A549 treated with AZD2906 at 1 μM for 4 hours (cell line): ENCODE measurements around the gene RAD51AP1. TPM values are rescaled to one million over a fixed set of nuclear protein-coding genes. Genes with fewer than 3 reads are reported as not detected.

ENCODE experiments used
- total RNA-seq: library from RNA; stranded (reverse); fragments of 200-300 nt; extraction: Qiagen RNA extraction; gene quantifications from 5 replicates; pipeline ENCODE4 v1.2.3, GENCODE V29; 2022

RAD51AP1 gene, protein sequence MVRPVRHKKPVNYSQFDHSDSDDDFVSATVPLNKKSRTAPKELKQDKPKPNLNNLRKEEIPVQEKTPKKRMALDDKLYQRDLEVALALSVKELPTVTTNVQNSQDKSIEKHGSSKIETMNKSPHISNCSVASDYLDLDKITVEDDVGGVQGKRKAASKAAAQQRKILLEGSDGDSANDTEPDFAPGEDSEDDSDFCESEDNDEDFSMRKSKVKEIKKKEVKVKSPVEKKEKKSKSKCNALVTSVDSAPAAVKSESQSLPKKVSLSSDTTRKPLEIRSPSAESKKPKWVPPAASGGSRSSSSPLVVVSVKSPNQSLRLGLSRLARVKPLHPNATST
- 14.5 to 28.5 TPM (median 16.8 TPM) in 5 replicates for total RNA-seq

DNA sequence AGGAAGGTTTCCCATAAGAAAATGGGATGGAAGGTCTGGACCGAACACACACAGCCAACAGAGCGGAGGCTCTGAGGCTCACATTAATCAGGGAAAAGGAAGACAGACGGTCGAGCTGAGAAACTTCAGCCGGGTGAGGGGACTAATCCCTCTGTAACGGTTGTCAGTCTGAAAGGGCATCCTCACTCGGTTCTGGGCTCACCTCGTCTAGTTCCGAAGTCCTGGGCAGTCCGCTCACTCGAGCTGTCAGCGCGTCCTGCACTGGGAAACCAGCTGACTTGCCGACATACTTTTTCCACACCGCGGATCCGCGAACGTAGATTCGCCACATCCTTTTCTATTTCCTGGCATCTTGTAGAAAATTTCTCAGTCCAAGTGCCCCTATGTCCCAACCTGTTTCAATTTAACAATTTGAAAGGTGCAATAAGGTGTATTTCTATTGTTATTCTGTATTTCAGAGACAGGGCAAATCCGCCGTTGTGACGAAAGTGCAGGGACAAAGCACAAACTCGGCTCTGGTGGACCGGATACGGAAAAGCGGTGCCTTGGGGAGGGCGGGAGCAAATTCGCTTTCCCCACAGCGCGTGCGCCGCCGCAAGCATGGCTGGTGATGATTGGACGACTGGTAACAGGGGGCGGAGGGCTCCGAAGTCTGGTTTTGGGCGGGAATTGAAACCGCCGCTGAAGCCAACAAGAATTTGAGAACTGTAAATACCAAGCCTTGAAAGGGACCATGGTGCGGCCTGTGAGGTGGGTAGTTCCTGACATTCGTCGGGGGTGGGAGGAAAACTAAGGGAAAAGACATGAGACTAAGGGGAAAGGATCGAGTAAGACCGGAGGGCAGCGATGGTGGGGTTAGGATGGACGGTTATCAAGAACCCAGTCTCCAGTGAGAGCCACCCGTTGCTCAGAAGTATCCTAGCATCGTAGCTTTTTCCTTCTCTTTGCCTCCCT, at the start of gene RAD51AP1:
RAD51AP1 (plus strand) TSS at position 684 of the 954 bp plus-strand sequence; CDS start at position 734, 50 bp downstream.

DNA sequence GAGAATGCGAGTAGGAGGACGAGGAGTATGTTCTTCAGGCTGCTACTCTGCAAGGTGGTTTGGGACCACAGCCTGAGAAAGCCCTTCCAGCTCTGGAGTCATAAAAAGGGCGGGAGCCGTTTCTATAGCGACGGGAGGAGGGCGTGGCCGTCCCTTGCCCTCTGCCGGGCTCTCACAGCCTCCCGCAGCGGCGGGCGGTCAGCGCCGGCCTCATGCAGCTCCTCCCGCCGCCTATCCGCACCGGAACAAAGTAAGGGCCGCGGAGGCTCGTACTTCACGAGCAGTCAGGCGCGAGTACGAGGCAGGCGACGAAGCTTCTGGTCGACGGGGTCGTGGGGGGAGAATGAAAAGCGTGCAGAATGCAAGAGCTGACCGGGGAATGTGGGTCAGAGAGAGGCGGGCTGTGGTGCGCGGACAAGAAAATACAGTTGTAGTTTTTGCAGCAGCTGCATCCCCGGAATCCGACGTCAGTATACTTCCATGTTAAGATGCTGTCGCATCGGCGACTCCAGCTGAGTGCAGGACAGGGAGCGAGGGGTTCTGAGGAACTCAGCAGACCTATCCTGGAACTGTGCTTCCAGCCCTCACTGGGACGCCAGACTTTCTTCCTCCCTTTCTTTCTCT, 23.5 kb downstream of the RAD51AP1 start, which contains the start of gene DYRK4:
DYRK4 (plus strand) TSS at position 175 of the 624 bp plus-strand sequence; CDS start at position 213, 38 bp downstream.

Other genes starting within 250 kb of the RAD51AP1 start
- gene TIGAR, start 217.7 kb upstream of the RAD51AP1 start, total RNA-seq, result 33.6 to 40.4 TPM (median 39.3 TPM) in 5 replicates
- gene FGF23, start 159.2 kb upstream of the RAD51AP1 start, total RNA-seq, result not detected in 5 replicates
- not detected in 5 replicates for gene FGF6, start 93.1 kb upstream of the RAD51AP1 start, total RNA-seq
- gene DYRK4, start 23.3 kb downstream of the RAD51AP1 start, total RNA-seq, result 43.4 to 49.2 TPM (median 46.4 TPM) in 5 replicates
- gene AKAP3, start 110.2 kb downstream of the RAD51AP1 start, total RNA-seq, result 0.06 to 0.19 TPM (median 0.11 TPM) in 5 replicates
- 101 to 121 TPM (median 110 TPM) in 5 replicates for gene NDUFA9, start 110.2 kb downstream of the RAD51AP1 start, total RNA-seq
- not detected in 5 replicates for gene GALNT8, start 181.5 kb downstream of the RAD51AP1 start, total RNA-seq